ENCODE measurements around the gene SAMD1.
"Not testable (repeated sequence)": the region's sequence is repeated elsewhere in the genome, so short reads cannot be mapped to it uniquely, and the experiment has no call there.

Gene SAMD1

GRCh38 chr19:14059093-14059480 is 31.5 kb downstream of the SAMD1 start:
- DNase-seq: peak; percentile 45

GRCh38 chr19:14058182-14059092 is 32.1 kb downstream of the SAMD1 start:
- no peak for DNase-seq

- no peak for DNase-seq
Measured at GRCh38 chr19:14056741-14057356, 33.7 kb downstream of the SAMD1 start.

GRCh38 chr19:14056069-14056666 is 34.4 kb downstream of the SAMD1 start:
- DNase-seq: no peak

- DNase-seq: no peak
Measured at GRCh38 chr19:14055396-14055795, 35.2 kb downstream of the SAMD1 start.

- no peak for DNase-seq
Measured at GRCh38 chr19:14054721-14055120, 35.8 kb downstream of the SAMD1 start.

GRCh38 chr19:14054099-14054498 is 36.5 kb downstream of the SAMD1 start:
- DNase-seq: no peak

- no peak for DNase-seq
Measured at GRCh38 chr19:14053500-14053899, 37.1 kb downstream of the SAMD1 start.

- no peak for DNase-seq
Measured at GRCh38 chr19:14053032-14053431, 37.5 kb downstream of the SAMD1 start.

GRCh38 chr19:14052470-14052869 is 38.1 kb downstream of the SAMD1 start:
- DNase-seq: no peak

- no peak for DNase-seq
Measured at GRCh38 chr19:14051980-14052379, 38.6 kb downstream of the SAMD1 start.

GRCh38 chr19:14050961-14051360 is 39.6 kb downstream of the SAMD1 start:
- DNase-seq: not testable (repeated sequence)

- DNase-seq: no peak
Measured at GRCh38 chr19:14050512-14050911, 40.0 kb downstream of the SAMD1 start.

GRCh38 chr19:14048443-14049153 is 42.0 kb downstream of the SAMD1 start:
- peak; percentile 71 for DNase-seq

GRCh38 chr19:14047866-14048265 is 42.7 kb downstream of the SAMD1 start:
- not testable (repeated sequence) for DNase-seq

GRCh38 chr19:14042659-14043608 is 47.6 kb downstream of the SAMD1 start:
- peak; percentile 5 for DNase-seq

GRCh38 chr19:14039181-14039580 is 51.4 kb downstream of the SAMD1 start:
- DNase-seq: no peak
